Stimulated activated CD8-positive, alpha-beta memory T cell treated with anti-CD3 and anti-CD28 coated beads, Interleukin-15, amount 100 ng/mL, for 48 hours (primary cell): ENCODE data around the gene TGM2.

Source experiments
- DNase-seq, 2 donors: peaks; one replicate each; pipeline ENCODE4 v3.0.0-alpha.2; 2020; ENCODE audit warnings: low read depth in 2 of 2

The TGM2 gene

GRCh38 chr20:38177201-38177600 is 12.1 kb upstream of the TGM2 start:
- no peak for DNase-seq

GRCh38 chr20:38175304-38176180 is 10.5 kb upstream of the TGM2 start:
- DNase-seq, result no peak

- DNase-seq, result no peak
These were observed 8.4 kb upstream of the TGM2 start for GRCh38 chr20:38173237-38174156.

DNA sequence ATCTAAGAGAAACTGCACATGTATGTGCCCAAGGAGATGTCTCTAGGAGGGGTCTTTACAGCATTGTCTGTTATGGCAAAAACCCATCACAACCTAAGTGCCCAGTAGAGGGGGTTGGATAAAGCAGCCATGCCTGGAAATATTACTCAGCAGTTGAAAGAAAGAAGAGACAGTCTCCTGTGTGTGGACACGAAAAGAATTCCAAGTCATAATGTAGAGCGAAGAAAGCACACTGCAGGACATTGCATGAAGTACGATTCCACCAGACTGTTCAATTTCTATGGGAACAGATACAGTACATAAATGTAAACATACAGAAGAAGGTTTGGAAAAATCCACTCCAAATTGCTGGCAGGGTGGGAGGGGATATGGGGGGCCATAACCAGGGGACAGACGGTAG is 7.3 kb upstream of the TGM2 start:
- DNase-seq, result no peak

DNA sequence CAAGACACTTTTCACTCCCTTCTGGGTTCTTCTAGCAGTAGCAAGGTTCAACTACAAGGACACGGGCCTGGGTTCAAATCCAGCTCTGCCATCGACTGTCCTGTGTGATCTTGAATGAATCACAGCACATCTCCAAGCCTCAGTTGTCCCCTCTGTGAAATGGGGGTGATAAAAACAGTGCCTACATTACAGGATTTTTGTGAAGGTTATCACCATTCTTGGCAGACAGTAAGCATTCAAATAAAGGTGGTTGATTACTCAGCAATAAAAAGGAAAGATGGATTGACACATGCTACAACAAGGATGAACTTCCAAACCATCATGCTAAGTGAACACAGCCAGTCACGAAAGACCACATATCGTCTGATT is 6.6 kb upstream of the TGM2 start:
- DNase-seq, result no peak

GRCh38 chr20:38170826-38171674 is 6.0 kb upstream of the TGM2 start:
- DNase-seq, result no peak

DNA sequence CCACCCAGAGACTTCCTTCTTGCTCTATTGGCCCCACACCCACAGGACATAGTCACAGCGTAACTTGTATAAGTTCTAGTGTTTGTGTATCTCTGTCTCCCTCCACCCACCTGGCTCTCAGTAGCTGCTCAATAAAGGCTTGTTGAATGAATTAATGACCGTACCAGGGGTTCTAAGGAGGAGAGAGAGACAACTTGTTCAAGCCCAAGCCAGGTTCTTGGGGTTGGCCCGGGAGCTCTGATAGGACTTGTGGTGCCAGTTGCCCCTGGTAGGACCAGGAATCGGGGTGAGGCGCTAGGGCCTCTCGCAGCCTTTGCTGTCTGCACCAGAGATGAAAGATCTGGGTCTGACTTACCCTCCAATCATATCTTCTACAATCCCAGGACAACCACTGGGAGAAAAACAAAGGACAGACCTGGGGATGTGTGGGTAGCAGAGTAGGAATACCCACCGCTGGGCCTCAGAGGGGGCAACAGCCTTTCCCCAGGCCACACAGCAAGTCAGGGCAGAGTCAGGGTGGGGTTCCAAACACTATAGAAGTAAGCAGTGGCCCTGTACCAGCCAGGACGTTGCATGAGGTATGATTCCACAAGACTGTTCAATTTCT is 5.3 kb upstream of the TGM2 start:
- DNase-seq, result no peak

- DNase-seq, result no peak
These were observed 4.6 kb upstream of the TGM2 start for GRCh38 chr20:38169636-38170193.

- no peak for DNase-seq
These were observed 3.9 kb upstream of the TGM2 start for GRCh38 chr20:38168791-38169589.

- DNase-seq, result no peak
These were observed 3.0 kb upstream of the TGM2 start for GRCh38 chr20:38167851-38168760.

GRCh38 chr20:38167328-38167850 is 2.3 kb upstream of the TGM2 start:
- DNase-seq, result no peak

GRCh38 chr20:38166703-38167233 is 1.7 kb upstream of the TGM2 start:
- DNase-seq, result no peak

- no peak for DNase-seq
These were observed 1.1 kb upstream of the TGM2 start for GRCh38 chr20:38165966-38166702.

DNA sequence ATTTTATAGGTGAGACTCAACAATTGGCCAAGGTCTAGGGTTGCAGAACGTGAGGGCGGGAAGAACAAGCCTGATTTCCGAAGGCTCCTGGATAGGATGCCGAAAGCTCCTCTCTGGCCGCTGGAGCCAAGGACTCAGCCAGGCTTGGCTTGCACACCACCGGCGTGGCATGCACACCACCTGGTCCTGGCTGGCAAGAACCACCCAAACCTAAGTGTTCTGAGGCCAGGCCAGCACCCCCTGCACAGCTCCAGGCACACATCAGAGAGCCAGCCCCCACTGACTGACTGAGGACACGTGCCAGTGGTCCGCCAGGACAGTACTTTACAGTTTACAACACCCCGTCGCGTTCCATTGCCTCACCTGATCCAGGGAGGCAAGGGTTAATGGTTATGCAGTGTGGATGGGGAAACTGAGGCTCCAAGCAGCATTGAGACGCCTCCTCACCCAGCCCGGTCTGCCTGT is 414 bp downstream of the TGM2 start:
- DNase-seq, result no peak

GRCh38 chr20:38164069-38164468 is 1.0 kb downstream of the TGM2 start:
- no peak for DNase-seq

DNA sequence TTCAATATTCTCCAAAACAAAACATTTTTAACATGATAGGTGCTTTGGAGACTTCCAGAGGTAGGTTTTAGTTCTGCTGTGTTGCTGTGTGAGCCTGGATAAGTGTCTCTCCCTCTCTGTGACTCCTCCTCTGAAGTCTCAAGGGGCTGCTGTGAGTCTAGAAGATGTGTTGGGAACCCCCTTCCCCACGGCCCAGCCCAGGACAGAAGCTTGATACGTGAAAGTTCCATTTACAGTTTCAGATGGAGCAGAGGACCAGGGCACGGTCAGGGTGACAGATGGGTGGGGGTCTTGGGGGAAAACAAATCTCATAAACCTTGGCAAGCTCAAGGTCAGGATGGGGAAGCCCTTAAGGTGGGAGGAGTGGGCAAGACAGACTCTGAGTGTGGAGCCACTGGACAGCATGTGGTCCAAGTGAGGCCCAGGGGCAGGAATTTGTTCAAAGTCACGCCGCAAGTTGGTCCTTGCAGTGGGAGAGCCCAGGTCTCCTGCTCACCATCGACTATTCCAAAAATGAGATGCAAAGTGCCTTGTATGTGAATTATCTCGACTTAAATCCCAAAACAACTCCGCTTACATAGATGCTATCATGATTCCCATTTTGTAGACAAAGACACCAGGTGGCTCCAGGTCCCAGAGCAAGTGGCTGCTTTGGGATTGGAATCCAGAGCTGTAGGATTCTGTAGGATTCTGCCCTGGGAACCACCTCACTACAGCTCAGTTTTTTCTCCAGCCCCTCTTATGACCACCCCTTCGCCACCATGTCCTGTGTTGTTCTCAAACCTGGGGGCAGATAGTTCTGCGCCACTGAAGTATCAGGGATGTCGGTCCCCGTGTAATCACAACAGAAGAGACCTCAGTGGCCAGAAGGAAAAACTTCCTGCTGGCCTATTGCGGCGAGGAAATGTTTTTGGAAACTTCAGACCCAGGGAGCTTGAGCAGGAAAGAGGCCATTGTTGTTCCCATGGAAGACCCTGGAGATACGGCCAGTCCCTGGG is 1.9 kb downstream of the TGM2 start:
- DNase-seq, result no peak

DNA sequence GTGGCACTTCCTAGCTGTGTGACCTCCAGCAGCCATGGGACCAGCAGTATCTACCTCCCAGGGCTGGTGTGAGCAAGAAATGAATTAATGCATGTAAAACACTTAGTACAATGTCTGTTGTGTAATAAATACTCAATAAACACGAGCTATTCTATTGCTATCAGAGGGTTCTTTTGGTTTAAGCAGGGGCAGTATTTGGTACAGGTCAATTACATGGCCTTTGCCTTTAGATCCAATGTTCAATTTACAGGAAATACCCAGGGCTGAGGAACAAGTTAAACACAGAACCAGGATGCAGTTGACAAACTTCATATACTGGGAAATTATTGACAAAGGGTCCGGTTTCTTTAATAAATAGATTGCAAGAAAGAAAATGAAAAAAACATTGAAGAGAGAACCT is 2.9 kb downstream of the TGM2 start:
- no peak for DNase-seq
